ENCODE results near the gene TMCO6. TPM values are rescaled to one million over a fixed set of nuclear protein-coding genes. Genes with fewer than 3 reads are reported as not detected.
"Not testable (repeated sequence)": the region's sequence is repeated elsewhere in the genome, so short reads cannot be mapped to it uniquely, and the experiment has no call there.

TMCO6 gene
- total and polyA plus RNA-seq, 2 of the 8 experiments (the other 6 are each of a cell fraction or from before 2014, with no cell fraction given): 29.0 to 40.9 TPM

- POLR2A ChIA-PET (ENCODE audit: partially characterized antibody): interaction anchor here (0.6 to 1.8 kb wide), 3 partner anchors 35 to 552 kb away, joined by 3 to 6 read pairs (median 4); partner anchors contain the start of genes EIF4EBP3 and SRA1
- H3K4ac ChIP-seq (replicated peaks; ENCODE audit: insufficient read length, low read depth, low read length); H3K4me1 ChIP-seq (replicated peaks in 1 of 4; ENCODE audit: control insufficient read depth in 3 of 4, insufficient read depth in 4 of 4, low read length in 3 of 4); H3K14ac ChIP-seq (ENCODE audit: insufficient read length); H2BK5ac ChIP-seq (ENCODE audit: low read depth, low read length); H2BK120ac ChIP-seq (replicated peaks; ENCODE audit: low read depth, low read length); H3K79me2 ChIP-seq (ENCODE audit: control insufficient read depth in 1 of 2, insufficient read depth in 2 of 2, low read length in 2 of 2); CTCF ChIA-PET (ENCODE audit: partially characterized antibody); H3K18ac ChIP-seq (ENCODE audit: extremely low read depth, low read length); H4K5ac ChIP-seq (ENCODE audit: insufficient read length, low read depth, low read length); H3K23me2 ChIP-seq (ENCODE audit: low read depth, low read length); H2BK12ac ChIP-seq (ENCODE audit: low read depth, low read length); H4K91ac ChIP-seq (replicated peaks; ENCODE audit: insufficient read length, low read length); H4K8ac ChIP-seq (ENCODE audit: extremely low read depth, insufficient read depth, low read length); H3K4me2 ChIP-seq (ENCODE audit: insufficient read depth in 1 of 2, low read depth in 2 of 2, low read length in 2 of 2); H4K20me1 ChIP-seq (replicated peaks in 1 of 2; ENCODE audit: control insufficient read depth in 1 of 2, insufficient read depth in 2 of 2, low read length in 2 of 2); H3K27me3 ChIP-seq (replicated peaks in 1 of 4; ENCODE audit: control insufficient read depth in 3 of 4, extremely low read depth in 1 of 4, insufficient read depth in 3 of 4, low read length in 3 of 4); H3K27ac ChIP-seq (ENCODE audit: low read depth, low read length); H2AK5ac ChIP-seq (ENCODE audit: low read depth, low read length); H3K23ac ChIP-seq (ENCODE audit: insufficient read length); H2BK20ac ChIP-seq (ENCODE audit: low read length); H3K79me1 ChIP-seq (ENCODE audit: low read depth, low read length); DNase-seq (ENCODE audit: low read depth in 1 of 2, low spot score in 2 of 2); H2AFZ ChIP-seq (ENCODE audit: low read length); H3K9me3 ChIP-seq (ENCODE audit: insufficient read depth in 2 of 2, low read depth in 1 of 2, low read length in 1 of 2); H3K9ac ChIP-seq (replicated peaks in 1 of 4; ENCODE audit: extremely low read depth in 1 of 4, low read depth in 3 of 4, low read length in 3 of 4); FAIRE-seq; H2BK15ac ChIP-seq (ENCODE audit: low read length); H3K36me3 ChIP-seq (ENCODE audit: control insufficient read depth in 2 of 4, insufficient read depth in 4 of 4, low read length in 3 of 4); H3K56ac ChIP-seq (replicated peaks; ENCODE audit: insufficient read length, low read depth, low read length): not testable (repeated sequence)
- H3K4me3 ChIP-seq (ENCODE audit: extremely low read depth in 1 of 4, insufficient read depth in 2 of 4, low read depth in 3 of 4, low read length in 4 of 4): peak overlapping the region in 1 of 4 experiments; percentile 16; a peak in 1 of 8 replicates
- 69% methylated on average over 8 of the region's 14 CpGs; no CpG with 5 or more reads in 1 of the 2 experiments for WGBS, 2 experiments (ENCODE audit: extremely low coverage in 1 of 2, insufficient coverage in 1 of 2, insufficient read length in 1 of 2, insufficient replicate concordance in 2 of 2, low coverage in 1 of 2, low lambda C conversion rate in 2 of 2, missing lambda C conversion rate in 1 of 2)
These were observed 46.2 kb upstream of the TMCO6 start for GRCh38 chr5:140593070-140593469.

Measured in H1 (cell line).